NCI-H1436 (cell line): Measurements from ENCODE around the gene AFG3L2.

Experiments used
- DNase-seq: peaks from one replicate; lab custom pipeline; 2025; lab: John Stamatoyannopoulos, UW

The AFG3L2 gene

DNA sequence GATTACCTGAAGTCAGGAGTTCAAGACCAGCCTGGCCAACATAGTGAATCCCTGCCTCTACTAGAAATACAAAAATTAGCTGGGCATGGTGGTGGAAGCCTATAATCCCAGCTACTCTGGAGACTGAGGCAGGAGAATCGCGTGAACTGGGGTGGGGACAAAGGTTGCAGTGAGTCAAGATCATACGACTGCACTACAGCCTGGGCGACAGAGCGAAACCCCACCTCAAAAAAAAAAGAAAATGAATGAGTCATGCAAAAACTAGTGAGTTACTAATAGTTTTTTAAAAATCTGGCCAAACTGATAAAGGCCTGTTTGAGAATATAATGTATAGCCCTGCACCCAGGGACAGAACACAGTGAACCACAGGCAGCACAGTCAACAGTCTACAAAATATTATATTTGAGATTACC is 17.5 kb downstream of the AFG3L2 start:
- no peak for DNase-seq

- DNase-seq = no peak
Observed at GRCh38 chr18:12352188-12352587, 24.8 kb downstream of the AFG3L2 start.

DNA sequence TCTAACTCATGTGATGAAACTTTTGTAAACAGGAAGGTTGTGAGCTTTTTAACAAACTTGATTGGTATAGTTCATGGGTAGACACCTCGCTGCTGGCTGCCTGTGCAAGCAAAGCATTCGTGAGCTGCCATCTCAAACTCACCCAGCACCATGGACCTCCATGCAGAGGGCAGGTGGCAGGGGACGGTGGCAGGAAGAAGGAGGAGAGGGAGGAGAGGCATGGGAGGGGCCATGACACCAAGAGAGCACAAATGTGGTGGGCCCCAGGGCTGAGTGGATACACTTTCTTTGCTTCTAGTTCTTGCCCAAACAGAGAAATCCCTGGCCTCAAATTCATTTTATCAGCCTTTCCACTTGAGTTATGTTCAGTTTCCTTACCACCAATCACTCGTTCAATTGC is 29.1 kb downstream of the AFG3L2 start:
- no peak for DNase-seq

GRCh38 chr18:12346240-12346565 is 30.8 kb downstream of the AFG3L2 start:
- no peak for DNase-seq

DNA sequence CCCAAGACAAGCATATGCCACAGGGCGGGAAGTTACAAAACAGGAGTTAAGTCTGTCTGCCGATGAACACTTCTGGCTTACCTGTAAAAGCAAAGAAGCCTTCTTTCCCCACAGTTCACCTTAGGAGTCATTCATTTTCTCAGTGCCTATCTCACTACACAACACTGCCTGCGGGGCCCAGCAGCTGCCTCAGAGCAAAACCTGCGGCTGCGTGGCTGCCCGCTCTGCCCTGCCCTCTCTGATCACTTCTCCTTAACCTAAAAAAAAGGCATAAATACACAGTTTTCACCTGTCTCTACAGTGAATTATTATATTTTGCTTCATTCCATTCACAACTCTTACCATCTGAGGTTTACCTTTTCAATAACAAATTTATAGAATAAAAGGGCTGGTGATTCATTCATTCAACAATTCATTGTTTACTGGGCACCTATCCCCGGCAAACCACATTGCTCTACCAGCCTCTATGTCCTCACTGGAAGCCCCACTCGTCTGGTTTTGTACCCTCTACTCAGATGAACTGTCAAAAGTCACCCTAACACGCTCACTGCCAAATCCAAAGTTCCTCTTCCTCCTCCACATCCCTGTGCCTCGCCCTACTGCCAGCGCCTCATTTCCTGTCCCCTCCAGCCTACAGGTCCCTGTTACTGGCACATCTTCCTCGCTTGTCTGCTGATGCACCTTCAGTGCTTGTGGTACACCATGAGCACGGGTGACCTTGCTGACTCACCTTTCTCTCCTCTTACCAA is 31.4 kb downstream of the AFG3L2 start:
- DNase-seq = no peak

DNA sequence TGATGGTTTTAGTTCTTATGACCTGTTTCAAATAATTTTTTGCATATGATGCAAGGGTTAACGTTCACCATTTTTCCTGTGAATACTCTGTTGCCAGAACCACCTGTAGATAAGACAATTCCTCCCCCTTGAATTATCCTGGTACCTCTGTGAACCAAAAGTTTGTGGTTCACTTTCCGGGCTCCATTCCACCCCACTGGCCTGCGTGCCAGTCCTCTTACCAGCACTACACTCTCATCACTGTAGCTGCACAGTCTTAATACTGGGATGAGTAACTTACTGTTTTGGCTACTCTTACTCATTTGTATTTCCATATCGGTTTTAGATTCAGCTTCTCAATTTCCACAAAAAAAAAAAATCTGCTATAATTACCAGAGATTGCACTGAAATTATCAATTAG is 34.4 kb downstream of the AFG3L2 start:
- DNase-seq = no peak

DNA sequence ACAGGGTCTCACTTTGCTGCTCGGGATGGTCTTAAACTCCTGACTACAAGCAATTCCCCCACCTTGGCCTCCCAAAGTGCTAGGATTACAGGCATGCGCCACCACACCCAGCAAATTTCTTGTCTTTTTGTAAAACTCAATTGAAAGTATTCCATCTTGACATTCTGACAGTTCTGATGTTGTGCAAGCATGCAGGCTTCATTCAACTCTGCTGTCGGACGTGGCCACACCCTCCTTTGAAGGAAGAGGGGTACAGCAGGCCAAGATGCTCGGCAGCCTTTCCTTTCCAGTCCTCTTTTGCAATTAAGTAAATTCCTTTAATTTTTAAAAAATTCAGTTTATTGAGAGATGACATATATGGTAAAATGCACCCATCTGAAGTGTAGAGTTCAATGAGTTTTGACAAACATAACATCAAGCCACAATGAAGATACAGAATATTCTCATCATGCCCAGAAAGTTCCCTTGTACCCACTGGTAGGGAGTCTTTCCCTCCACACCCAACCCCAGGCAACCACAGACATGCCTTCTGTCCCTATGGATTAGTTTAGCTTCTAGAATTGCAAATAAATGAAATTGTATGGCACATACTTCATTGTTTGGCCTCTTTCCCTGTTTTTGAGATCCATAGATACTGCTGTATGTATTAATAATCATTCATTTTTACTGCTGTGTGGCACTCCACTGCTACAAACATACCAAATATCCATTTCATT is 35.9 kb downstream of the AFG3L2 start:
- no peak for DNase-seq

- DNase-seq = no peak
Observed at GRCh38 chr18:12338382-12338781, 38.6 kb downstream of the AFG3L2 start.

DNA sequence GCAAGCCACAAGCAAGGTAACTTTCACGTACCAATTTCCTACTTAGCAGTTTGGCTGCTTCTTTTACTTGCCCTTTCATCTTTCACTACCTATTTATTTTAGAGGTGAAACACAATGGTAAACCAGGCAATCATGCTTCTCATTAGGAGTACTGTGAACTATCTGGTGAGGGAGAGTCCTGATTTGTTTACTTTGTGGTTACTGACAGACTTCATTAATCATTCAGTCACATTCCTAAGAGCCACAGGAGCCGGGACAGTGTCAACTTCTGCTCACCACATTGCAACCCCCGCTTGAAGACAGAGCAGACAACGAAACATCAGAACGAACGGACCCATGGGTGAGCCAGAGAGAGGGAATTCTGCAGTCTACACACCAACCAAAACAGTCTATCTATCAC is 40.1 kb downstream of the AFG3L2 start:
- DNase-seq = no peak

- DNase-seq = no peak
Observed at GRCh38 chr18:12336171-12336613, 40.8 kb downstream of the AFG3L2 start.

GRCh38 chr18:12335503-12335902 is 41.5 kb downstream of the AFG3L2 start:
- no peak for DNase-seq

DNA sequence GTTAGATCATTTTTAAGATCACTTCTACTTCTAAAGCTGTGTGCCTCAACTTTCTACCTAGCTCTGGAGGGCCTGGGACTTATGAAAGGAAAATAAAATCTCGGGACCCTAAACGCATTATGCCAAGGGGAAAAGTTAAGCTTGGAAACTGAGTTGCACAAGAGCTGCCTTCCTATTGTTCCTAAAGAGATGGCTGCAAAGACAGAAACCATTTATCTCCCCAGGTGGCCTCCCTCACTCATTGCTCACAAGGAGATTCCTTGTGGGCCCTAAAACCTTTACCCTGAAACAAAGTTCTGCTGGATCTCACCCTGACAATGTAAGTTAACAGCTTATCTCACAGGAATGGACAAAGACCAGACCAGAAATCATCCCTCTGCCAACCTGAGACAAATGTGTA is 42.2 kb downstream of the AFG3L2 start:
- no peak for DNase-seq

DNA sequence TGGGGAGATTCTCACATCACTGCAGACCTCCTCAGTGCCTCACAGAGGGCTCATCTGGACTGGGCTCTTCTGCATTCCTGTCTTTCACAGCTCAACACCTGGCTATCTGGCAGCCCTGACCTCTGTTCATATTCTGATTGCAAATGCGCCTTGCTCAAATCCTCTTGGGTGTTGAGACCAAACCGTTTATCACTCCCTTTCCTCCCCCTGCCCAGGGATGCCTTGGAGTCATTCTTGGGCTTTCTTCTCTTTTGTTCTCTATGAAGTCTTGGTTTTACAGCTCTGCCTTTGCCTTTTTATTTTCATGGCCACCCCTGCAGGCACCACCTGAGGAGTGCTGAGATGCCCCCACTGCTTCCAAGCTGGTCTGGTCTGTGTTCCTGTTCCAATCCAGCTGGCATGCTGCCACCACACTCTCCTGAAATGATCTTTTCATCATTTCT is 42.6 kb downstream of the AFG3L2 start:
- DNase-seq = no peak

DNA sequence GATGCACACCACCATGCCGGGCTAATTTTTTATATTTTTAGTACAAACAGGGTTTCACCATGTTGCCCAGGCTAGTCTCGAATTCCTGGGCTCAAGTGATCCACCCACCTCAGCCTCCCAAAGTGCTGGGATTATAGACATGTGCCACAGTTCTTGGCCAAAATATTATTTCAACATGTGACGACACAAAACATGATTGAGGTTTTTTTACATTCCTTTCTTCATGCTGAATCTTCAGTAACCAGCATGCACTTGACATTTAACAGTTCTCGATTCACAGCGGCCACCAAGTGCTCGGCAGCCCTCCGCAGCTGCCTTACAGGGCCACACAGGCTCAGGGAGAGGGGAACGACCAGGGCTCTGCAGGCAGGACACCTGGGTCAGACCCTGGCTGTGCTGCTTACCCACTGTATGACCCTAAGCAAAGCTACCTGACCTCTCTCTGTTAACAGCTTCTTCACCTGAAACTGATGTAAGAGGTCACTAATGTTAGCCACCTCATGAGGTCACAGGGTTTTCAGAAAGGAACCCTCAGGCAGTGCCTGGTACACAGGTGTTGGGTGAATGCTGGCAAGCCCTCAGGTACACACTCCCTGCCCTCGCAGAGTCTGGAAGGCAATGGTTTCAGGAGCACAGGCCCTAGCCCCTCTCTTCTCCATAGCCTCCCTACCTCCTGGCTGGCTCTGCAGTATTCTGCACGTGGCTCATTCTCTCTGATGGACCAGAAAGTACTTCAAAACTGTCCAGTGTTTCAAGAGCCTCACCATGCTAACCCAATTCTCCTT is 43.3 kb downstream of the AFG3L2 start:
- DNase-seq = no peak

DNA sequence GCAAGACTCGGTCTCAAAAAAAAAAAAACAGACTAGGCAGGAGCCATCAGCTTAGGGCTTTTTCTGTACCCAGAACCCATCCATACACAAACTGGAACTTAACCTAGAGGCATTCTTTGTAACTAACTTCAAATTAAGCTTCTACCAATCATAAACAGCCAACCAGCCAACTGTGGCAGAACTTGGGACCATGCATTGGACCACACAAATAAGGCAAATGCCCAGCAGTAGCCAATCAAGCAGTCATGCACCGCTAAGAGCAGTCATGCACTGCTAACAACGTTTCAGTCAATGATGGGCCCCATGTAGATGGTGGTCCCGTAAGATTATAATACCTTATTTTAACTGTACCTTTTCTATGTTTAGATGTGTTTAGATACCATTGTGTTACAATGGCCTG is 46.3 kb downstream of the AFG3L2 start:
- DNase-seq = no peak

- DNase-seq = no peak
Observed at GRCh38 chr18:12329125-12329698, 47.8 kb downstream of the AFG3L2 start.

DNA sequence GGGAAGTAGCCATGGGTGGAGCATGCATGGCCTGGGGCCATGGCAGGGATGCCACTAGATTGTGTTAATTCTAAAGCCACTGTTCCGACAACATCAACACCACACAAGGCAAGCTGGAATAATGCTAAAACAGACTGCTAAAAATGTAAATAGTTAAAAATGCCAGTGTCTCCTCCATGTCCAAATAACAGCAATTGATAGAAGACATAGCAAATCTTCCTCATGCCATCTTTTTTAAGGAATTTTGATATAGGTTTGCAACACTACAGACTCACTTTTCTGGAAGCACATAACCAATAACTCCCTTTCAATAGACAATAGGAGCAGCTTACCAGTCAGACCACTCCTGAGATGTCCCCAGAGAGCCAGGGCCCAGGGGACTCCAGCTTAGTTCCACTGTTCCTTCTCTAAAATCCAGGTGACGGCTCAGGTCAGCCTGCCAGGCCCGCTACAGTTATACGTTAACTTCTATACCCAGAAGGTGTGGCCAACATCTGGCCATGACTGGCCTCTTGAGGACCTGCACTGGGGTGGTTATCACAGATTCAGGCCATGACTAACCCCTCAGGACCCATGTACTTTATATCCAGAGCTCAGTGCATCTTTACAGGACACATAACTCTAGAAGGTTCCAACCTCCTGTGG is 48.7 kb downstream of the AFG3L2 start:
- no peak for DNase-seq

GRCh38 chr18:12327510-12328178 is 49.4 kb downstream of the AFG3L2 start:
- peak; percentile 15 for DNase-seq

DNA sequence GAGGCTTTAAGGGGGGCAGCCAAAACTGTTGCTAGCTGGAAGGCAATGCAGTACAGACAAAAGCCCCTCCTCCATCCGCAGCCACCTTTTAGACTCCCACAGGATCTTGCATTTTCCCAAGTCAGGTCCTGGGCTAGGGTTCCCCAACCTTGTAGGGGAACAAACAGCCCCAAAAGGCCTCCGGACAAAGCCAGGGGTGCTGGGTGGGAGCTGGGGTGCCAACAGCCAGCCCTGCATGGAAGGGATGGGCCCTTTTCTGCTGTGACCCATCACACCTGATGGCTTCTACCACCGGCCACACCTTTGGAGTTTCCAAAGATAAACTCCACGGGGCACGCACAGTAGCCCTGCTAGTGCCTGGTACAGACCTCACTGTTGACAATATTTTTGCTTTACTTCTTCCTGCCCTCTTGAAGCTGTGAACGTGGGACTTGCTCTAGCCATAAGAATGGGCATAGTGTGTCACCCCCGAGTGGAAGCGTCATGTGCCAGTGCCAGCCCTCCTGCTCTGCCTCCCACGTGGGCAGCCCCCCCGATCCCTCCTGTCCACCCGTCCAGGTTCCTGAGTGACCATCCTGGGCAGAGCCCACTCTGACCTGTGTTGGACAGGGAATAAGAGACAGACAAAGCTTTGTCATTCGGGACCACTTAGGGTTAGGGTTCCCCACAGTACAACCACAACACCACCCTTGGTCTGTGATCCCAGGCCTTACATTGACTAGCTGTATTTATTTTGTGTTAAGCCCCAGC is 50.1 kb downstream of the AFG3L2 start:
- no peak for DNase-seq

DNA sequence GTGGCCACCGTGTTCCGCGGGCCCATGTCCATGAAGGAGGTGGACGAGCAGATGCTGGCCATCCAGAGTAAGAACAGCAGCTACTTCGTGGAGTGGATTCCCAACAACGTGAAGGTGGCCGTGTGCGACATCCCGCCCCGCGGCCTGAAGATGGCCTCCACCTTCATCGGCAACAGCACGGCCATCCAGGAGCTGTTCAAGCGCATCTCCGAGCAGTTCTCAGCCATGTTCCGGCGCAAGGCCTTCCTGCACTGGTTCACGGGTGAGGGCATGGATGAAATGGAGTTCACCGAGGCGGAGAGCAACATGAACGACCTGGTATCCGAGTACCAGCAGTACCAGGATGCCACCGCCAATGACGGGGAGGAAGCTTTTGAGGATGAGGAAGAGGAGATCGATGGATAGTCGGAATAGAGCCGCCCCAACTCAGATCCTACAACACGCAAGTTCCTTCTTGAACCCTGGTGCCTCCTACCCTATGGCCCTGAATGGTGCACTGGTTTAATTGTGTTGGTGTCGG is 51.2 kb downstream of the AFG3L2 start:
- no peak for DNase-seq
